HG02943 (cell line): Measurements from ENCODE around the gene ZNF563.
"Not testable (repeated sequence)": the region's sequence is repeated elsewhere in the genome, so short reads cannot be mapped to it uniquely, and the experiment has no call there.

Experiments used
- ATAC-seq: cut with Tn5 transposase; IDR thresholded peaks from one replicate; pipeline ENCODE4 v1.9.1; 2021; ENCODE audit warnings: mild to moderate bottlenecking, low read depth, moderate library complexity; ENCODE audit not compliant: unreplicated experiment

The ZNF563 gene

GRCh38 chr19:12333162-12334159, at the start of gene ZNF563:
TSS of gene ZNF563 (minus strand) at chr19:12333633. CDS start at chr19:12333482, 151 bp downstream.
- peak; percentile 89 for ATAC-seq

GRCh38 chr19:12380444-12380737, 47.0 kb upstream of the ZNF563 start:
- no peak for ATAC-seq

GRCh38 chr19:12379732-12380443, 46.5 kb upstream of the ZNF563 start:
- no peak for ATAC-seq

GRCh38 chr19:12374026-12374425, 40.6 kb upstream of the ZNF563 start:
- ATAC-seq: no peak

- ATAC-seq: peak; percentile 96
Measured at GRCh38 chr19:12365236-12366162, 32.1 kb upstream of the ZNF563 start, which contains the start of gene ZNF442. TSS of gene ZNF442 (minus strand) at chr19:12365683. CDS start at chr19:12363631, 2,052 bp downstream.

- no peak for ATAC-seq
Measured at GRCh38 chr19:12364391-12365235, 31.2 kb upstream of the ZNF563 start.

- not testable (repeated sequence) for ATAC-seq
Measured at GRCh38 chr19:12362236-12362635, 28.8 kb upstream of the ZNF563 start.

GRCh38 chr19:12353375-12353774, 19.9 kb upstream of the ZNF563 start:
- ATAC-seq: no peak

- no peak for ATAC-seq
Measured at GRCh38 chr19:12350890-12351197, 17.4 kb upstream of the ZNF563 start.

GRCh38 chr19:12350185-12350889, 16.9 kb upstream of the ZNF563 start:
- no peak for ATAC-seq

GRCh38 chr19:12346896-12347295, 13.5 kb upstream of the ZNF563 start:
- no peak for ATAC-seq

GRCh38 chr19:12345197-12345596, 11.8 kb upstream of the ZNF563 start:
- ATAC-seq: no peak

- no peak for ATAC-seq
Measured at GRCh38 chr19:12331211-12331941, 2.1 kb downstream of the ZNF563 start.

GRCh38 chr19:12330340-12330739, 3.1 kb downstream of the ZNF563 start:
- no peak for ATAC-seq

- no peak for ATAC-seq
Measured at GRCh38 chr19:12325690-12326089, 7.7 kb downstream of the ZNF563 start.

- no peak for ATAC-seq
Measured at GRCh38 chr19:12318782-12319413, 14.5 kb downstream of the ZNF563 start.

- no peak for ATAC-seq
Measured at GRCh38 chr19:12314553-12314952, 18.9 kb downstream of the ZNF563 start.

- not testable (repeated sequence) for ATAC-seq
Measured at GRCh38 chr19:12308891-12309290, 24.5 kb downstream of the ZNF563 start.
